HG03108 (cell line): ENCODE data around the gene PSMG4.
"Not testable (repeated sequence)": the region's sequence is repeated elsewhere in the genome, so short reads cannot be mapped to it uniquely, and the experiment has no call there.

Experiments
- ATAC-seq: cut with Tn5 transposase; IDR thresholded peaks from one replicate; pipeline ENCODE4 v1.9.1; 2021; ENCODE audit warnings: moderate library complexity; ENCODE audit not compliant: unreplicated experiment

Gene PSMG4

DNA sequence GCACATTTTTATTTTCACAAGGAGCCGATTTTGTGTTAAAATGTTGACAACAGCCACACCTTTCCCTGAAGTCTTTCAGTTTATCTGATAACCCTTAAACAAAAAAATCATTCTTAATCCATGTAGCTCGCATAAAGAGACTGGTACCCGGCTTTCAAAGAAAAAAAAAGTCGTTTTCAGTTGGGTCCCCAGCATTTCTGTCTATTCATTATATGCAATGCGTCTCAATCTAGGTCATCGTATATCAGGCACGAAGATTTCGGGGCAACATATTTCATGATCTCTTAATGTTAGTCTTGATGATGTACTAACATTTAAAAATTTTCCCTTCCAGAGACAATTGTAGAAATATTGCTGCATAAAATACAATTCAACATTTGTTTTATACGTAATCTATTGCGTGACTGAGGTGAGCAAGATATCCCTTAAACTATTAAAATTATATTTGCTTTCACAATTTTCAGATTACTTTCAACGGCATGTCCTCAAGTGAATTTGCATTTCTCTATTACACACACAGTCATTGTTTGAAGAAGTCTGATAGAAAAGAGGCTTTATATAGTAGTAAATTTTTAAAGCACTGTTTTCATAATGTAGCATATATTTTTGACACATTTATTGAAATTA is 28.4 kb upstream of the PSMG4 start:
- no peak for ATAC-seq

DNA sequence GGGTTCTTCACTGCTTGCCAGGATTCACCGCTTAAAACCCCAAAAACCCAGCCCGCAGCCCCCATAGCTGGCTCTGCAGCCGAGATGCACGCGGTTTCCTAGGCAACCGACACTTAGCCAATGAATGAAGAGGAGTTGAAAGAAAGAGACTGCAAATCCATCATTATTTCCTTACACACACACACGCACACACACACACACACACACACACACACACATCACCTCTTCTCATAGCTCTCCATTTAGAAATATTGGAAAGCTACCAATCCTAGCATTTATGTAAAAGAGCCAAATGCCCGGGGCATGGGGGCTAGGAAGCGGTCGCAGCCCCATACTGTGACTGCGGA is 27.9 kb upstream of the PSMG4 start:
- ATAC-seq, result no peak

DNA sequence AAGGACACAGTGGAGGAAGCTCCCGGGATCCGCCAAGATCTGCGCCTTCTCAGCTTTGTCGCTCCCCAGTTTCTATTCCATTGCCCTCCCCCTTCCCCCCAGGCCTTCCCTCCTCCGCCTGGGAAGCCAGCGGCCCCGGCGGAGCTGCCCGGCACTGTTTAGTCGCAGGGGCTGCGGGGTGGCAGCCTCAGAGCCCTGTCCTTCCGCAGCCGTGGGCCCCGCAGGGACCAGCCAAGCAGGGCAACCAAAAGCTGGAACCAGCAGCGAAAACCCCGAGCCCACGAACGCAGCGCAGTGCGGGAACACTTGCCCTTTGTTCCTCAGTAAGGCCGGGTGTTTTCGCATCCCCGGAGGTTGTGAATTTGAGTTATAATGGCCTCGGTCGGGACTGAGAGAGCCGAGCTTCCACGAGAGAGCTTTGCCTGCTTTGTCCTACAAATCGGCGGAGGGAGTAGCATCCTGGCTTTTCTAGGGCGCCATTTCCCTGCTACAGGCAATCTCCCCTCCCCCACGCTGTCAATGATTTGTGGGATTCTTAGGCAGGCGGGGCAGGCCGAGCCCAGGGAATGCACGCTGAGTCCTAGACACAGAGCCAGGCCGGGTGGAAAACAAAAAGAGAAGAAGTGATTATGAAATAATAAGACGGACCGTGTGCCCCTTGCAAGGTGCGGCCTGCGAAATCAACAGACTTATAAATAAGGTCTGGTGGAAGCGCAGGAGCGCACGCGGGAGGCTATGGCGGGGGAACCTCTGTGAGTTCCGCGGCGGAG is 27.3 kb upstream of the PSMG4 start:
- no peak for ATAC-seq

DNA sequence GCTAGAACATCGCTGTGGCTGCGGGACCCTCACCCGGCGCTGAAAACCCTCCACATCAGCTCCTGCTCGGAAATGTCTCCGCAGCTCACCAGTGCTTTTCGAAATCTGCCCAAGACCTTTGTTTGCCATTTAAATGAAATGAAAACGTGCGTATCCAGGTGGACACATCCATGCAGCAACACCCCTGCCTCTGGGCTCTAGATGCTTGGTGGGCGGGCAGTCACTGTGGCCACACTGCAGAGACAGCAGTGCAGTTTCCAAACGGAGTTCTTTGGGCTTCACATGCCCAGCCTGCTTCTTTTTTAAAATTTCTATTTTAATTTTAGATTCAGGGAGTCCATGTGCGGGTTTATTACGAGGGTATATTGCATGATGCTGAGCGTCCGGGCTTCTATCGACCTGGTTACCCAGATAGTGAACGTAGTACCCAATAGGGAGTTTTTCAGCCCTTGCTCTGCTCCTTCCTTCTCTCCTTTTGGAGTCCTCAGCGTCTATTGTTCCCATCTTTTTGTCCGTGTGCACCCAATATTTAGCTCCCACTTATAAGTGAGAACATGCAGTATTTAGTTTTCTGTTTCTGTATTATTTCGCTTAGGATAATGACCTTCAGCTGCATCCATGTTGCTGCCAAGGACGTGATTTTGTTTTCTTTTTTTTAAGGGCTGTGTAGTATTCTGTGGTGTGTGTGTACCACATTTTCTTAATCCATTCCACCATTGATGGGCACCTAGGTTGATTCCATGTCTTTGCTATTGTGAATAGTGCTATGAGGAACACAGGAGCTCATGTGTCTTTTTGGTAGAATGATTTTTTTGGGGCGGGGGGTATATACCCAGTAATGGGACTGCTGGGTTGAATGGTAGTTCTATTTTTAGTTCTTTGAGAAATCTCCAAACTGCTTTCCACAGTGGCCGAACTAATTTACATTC is 26.5 kb upstream of the PSMG4 start:
- ATAC-seq, result no peak

DNA sequence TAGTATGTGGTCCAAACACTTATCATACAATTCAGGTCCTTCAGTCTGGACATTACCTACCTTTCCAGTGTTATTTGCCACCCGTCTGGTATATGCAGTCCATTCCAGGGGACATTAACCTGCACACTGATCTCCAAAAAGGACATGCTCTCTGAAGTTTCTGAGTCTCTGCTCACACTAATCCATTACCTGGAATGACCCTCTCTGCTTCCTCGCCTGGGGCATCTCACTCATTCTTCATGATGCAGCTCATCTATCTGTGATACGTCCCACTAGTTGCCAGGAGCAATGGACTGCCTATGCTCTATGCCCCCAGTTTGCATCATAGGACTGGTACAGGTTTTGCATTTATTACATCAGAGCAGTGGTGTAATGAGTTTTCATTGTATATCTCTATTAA is 25.4 kb upstream of the PSMG4 start:
- no peak for ATAC-seq

DNA sequence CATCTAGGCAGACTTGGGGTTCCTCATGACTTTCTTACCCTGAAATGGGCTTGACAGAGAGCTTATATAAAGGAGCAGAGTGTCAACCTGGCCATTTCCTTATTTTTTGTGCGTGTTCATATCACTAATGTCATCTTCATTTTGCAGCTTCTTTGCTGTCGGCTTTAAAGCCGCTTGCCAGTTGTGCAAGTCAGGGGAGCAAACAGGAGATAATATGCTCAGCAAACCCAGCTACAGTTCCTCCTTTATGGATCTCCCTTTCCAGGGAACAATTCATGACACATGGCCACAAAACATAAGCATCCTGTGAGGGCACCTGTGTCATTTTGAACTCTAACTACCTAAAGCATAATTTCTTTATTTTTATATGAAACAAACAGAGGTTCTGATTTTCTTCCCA is 24.8 kb upstream of the PSMG4 start:
- ATAC-seq, result no peak

DNA sequence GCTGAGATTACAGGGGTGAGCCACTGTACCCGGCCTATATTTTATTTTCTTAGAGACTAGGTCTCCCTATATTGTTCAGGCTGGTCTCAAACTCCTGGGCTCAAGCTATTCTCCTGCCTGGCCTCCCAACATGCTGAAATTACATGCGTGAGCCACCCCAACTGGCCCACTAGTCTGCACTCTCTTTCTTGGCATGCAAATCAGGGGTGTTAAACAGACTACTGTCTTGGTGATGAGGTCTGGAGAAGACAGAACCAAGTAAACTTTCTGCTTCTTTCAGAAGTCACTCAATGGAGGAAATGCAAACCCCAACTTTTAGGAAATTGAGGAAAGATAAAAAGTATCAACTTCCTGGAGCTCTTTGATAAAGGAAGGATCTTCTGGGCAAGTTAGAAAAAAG is 23.3 kb upstream of the PSMG4 start:
- ATAC-seq, result no peak

DNA sequence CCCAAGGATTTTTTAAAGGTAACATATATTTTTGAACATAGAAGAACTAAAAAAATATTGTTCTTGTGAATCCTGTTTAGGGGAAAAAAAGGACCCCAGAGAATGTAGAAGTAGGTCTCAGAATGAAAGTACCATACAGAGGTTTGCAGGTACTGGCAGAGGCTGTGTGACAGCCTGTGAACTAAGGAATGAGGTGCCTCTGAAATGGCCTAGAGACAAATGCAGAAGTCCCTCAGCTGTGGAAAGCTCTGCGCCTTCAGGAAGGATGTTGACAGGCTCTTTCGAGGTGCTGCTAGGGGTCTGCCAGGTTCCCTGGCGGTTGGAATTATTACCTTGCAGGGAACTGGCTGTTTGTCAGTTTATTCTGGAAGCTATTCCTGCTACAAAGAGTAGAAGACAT is 22.7 kb upstream of the PSMG4 start:
- ATAC-seq, result no peak

DNA sequence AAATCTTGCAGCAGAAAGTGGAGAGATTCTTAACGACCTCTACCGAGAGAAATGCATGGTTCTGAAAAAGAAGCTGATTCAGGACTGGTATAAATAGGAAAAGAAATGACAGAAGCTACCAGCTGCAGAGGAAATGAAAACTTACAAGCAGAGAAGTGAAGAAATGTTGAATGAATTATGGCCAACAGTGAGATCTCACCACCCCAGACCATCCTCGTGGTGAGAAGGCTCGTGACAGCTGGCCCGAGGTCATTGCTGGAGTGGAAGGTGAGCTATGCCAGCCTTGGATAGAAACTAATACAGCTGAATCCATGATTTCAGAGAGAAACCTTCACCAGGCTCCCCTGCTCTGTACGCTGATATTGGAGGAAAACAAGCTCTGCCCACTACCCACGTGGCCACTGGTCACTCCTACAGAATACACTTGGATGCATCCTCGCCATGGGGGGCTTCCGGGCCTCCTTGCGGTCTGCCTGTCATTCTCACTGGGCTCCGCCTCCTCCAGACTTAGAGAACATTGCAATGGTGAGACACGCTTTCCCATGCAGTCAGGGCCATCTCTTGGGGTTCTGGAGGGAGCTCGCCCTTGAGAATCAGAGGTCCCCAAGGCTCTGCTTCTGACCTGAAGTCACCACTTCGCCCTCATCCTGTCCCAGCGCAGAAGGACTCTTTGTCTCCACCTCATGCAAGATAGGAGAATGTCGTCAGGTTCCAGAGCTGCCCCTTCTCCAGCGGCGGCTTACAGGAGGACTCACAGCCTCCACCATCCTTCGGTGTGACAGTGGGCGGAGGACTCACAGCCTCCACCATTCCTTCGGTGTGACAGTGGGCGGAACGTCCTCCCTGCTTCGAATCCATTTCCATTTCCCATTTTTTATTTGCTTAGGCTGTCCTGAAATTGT is 20.7 kb upstream of the PSMG4 start:
- ATAC-seq, result no peak

DNA sequence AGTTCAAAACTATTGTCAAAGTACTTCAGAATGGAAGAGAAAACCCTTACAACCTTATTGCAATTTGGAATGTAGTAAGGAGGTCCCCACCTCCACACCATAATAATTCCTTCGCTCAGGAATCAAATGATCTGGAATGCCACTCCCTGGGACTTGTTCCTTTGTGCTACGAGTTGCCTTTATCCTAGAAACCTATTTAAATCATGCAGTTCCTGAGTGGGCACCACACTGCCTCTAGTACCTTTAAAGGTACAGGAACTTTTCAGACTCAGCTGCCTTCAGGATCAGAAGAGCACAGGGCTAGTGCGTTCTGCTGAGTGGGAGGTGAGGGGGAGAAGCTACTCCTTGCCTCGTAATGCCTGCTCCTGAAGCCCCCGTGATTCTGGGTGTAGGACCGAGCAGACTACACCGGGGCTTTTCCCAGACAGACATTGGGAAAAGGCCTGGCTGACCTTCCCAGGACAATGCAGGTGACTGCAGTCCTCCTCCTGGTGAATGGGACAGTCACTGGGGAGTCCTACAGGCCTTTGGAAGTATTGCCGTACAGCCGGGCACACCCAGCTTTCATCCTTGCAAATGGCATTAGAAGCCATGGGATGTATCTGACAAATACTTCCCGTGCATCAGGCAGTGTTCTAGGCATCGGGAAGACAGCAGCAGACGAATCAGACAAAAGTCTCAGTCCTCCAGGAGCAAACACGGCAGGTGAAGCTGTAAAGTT is 19.5 kb upstream of the PSMG4 start:
- ATAC-seq, result no peak

DNA sequence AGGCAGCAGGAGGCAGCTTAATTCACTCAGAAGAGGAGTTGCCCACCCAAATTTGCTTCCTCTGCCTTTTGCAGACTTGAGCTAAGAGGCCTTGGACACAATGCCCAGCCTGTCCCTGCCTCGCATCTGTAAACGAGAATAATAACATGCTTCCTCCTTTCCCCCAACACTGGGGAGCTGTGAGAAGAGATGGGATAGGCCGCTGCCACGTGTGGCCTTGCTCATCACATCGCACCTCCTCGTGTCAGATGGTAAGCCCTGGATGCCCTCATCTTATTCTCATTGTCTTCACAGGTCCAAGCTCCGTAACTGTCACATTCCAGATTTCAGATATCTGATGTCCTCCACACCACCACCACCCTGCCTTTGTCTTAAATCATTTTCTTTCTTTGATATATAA is 18.2 kb upstream of the PSMG4 start:
- no peak for ATAC-seq

DNA sequence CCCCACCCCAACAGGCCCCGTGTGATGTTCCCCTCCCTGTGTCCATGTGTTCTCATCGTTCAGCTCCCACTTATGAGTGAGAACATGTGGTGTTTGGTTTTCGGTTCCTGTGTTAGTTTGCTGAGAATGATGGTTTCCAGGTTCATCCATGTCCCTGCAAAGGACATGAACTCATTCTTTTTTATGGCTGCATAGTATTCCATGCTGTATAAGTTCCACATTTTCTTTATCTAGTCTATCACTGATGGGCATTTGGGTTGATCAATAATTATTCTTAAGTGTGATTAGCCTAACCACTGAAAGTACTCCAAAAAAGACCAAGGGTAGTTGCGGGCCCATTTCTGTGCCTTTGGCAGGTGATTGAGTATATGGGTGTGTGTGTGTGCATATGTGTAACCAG is 17.0 kb upstream of the PSMG4 start:
- not testable (repeated sequence) for ATAC-seq

DNA sequence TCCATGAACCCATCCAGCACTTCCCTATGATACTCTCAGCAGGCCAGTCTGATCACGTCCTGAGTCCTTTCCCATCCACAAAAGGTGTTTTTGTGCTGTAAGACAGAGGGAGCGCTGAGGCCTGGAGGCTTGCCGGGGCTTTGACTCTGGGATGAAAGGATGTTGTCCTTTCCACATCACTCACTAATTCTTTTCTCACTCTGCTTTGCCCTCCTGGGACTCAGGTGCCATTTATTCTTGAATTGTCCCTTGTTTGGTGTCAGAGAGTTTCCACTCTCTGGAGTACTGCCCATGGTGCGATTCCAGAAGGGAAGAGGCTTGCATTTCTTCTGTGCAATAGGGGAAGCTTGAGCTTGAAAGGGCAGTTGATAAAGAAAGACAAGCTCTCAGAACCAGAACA is 16.0 kb upstream of the PSMG4 start:
- ATAC-seq, result no peak

DNA sequence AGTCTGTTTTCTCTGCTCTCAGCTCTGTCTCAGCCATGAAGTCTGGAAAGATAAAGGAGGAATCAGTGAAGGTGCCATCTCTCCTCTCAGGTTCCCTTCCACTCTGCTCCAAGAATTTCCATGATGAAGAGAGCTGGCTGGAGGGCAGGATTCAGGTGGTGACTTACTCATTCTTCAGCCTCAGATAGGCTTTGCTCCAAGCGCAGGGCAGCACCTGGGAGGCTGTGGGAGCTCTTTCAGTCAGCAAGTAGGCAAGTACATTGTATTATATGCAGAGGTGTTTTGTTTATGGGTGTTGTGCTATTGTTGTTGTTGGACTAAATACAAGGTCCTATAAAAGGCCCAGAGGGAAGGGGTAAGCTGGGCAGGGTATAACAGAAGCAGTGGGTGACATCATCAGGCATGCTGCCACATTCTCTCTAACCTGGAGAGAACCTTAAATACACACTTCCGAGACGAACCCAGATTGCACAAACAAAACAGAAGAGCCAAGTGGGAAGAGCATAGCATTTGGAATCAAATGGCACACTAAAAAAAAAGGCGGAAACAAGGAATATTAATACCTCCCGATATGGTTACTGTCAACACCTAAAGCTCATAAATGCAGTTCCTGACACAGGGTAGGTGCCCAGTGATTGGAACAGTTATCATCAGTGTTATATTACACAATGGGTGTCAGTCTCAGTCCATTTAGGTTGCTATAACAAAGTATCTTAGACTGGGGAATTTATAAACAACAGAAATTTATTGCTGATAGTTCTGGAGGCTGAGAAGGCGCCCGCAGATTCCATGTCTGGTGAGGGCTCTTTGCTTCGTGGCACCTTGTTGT is 14.5 kb upstream of the PSMG4 start:
- no peak for ATAC-seq

DNA sequence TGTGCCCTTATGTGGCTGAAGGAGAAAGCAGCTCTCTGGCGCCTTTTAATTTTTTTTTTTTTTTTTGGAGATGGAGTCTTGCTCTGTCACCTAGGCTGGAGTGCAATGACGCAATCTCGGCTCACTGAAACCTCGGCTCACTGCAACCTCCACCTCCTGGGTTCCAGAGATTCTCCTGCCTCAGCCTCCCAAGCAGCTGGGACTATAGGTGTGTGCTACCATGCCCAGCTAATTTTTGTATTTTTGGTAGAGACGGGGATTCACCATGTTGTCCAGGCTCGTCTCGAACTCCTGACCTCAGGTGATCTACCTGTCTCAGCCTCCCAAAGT is 13.9 kb upstream of the PSMG4 start:
- ATAC-seq, result not testable (repeated sequence)

DNA sequence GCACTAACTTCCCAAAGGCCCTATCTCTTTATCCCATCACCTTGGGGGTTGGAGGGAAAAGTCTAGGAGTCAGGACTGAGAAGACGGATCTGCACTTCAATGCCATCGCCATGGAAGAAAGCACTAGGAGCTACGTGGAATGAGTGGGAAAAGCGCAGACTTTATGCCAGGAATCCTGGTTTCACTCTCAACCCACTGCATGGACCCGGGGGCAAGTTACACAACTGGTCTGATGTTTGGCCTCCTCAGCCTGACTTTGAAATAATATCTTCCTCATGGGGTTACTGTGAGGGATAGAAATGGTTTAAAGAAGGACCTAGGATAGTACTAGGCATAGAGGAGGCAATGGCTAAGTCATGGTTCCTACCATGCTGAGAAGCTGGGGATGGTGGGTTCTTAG is 13.5 kb upstream of the PSMG4 start:
- no peak for ATAC-seq

DNA sequence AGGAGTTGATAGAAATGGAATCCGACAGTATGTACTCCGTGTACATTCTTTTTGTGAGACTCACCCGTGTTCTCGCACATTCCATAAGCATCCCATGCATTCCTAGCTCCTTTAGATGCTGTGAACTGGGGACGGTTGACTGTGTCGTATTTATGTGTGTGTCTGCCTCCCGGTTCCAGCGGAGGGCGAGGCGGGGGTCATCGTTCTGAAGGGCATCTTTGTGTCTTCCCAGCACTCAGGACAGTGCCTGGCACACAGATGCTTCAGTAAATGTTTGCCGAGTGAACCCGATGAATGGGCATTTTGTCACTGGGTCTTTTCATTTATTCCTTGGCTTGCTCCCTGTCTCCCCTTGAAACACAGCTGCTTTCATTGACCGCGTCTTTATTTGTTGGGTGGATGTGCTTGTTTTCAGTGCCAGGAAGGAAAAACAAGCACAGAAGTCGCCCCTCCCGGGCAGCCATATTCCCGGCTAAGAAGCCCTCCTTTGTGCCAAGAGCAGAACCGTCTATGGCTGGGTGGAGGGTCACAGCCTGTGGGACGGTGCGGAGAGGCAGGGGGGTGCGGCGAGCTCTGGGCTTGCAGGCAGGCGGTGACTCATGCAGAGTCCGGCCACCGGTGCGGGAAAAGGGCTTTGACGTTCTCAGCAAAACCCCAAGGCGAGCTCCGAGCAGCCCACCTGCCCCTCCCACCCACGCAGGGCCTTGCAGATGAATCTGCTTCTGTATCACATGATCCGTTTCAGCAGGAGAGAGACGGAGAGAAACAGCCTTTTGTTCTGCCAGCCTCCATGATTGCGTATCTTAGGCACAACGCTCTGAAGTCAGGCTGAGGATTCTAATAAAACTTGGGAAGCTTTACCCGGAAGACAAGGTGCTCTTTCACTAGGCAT is 11.2 kb upstream of the PSMG4 start:
- ATAC-seq, result no peak

DNA sequence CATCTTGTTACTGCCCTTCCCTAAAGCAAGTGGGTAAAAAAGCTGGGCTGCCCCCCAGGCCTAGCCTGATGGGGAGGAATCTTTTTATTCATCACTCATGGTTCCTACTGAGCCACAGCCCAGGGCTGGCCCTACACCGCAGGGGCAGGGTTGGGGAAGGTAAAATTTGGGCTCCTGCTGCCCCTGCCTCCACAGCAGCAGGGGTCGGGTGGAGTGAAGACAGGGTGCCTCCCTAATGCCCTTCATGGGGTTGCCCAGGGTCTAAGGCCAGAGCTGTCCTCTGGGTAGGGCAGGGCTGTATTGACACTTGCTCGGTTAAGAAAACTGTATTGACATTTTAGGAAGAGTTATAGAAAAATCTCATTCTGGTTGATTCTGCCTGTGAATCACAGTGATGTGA is 8.9 kb upstream of the PSMG4 start:
- no peak for ATAC-seq
